Measurements from ENCODE around the gene AP2S1.
"Not testable (repeated sequence)": the region's sequence is repeated elsewhere in the genome, so short reads cannot be mapped to it uniquely, and the experiment has no call there.

The AP2S1 gene

GRCh38 chr19:46804432-46804831 is 46.2 kb downstream of the AP2S1 start:
- not testable (repeated sequence) for DNase-seq (ENCODE audit: low read depth in 2 of 2)

GRCh38 chr19:46803555-46803954 is 47.1 kb downstream of the AP2S1 start:
- no peak for DNase-seq (ENCODE audit: low read depth in 2 of 2)

GRCh38 chr19:46802152-46802551 is 48.5 kb downstream of the AP2S1 start:
- no peak for DNase-seq (ENCODE audit: low read depth in 2 of 2)

- no peak for DNase-seq (ENCODE audit: low read depth in 2 of 2)
These were observed 51.9 kb downstream of the AP2S1 start for GRCh38 chr19:46798713-46799112.

- no peak for DNase-seq (ENCODE audit: low read depth in 2 of 2)
These were observed 52.8 kb downstream of the AP2S1 start for GRCh38 chr19:46797881-46798280.

- DNase-seq (ENCODE audit: low read depth in 2 of 2): no peak
These were observed 58.7 kb downstream of the AP2S1 start for GRCh38 chr19:46791944-46792343.

GRCh38 chr19:46789371-46789770 is 61.3 kb downstream of the AP2S1 start:
- DNase-seq (ENCODE audit: low read depth in 2 of 2): no peak

- DNase-seq (ENCODE audit: low read depth in 2 of 2): no peak
These were observed 61.7 kb downstream of the AP2S1 start for GRCh38 chr19:46788968-46789338.

GRCh38 chr19:46788262-46788967 is 62.2 kb downstream of the AP2S1 start, which contains the start of gene SLC1A5:
TSS of gene SLC1A5 (minus strand) at chr19:46788594. CDS start at chr19:46787965, 629 bp downstream.
- DNase-seq (ENCODE audit: low read depth in 2 of 2): peak; percentile 99

Measured in stimulated activated CD4-positive, alpha-beta T cell treated with anti-CD3 and anti-CD28 coated beads, Interleukin-4, amount 100 ng/mL, for 48 hours (primary cell).